HG02840 (cell line): ENCODE data around the gene CYBA.

Source experiments
- ATAC-seq: cut with Tn5 transposase; IDR thresholded peaks from one replicate; pipeline ENCODE4 v1.9.1; 2021; ENCODE audit warnings: mild to moderate bottlenecking, moderate library complexity, moderate number of reproducible peaks; ENCODE audit not compliant: unreplicated experiment, low FRiP score

Gene CYBA

DNA sequence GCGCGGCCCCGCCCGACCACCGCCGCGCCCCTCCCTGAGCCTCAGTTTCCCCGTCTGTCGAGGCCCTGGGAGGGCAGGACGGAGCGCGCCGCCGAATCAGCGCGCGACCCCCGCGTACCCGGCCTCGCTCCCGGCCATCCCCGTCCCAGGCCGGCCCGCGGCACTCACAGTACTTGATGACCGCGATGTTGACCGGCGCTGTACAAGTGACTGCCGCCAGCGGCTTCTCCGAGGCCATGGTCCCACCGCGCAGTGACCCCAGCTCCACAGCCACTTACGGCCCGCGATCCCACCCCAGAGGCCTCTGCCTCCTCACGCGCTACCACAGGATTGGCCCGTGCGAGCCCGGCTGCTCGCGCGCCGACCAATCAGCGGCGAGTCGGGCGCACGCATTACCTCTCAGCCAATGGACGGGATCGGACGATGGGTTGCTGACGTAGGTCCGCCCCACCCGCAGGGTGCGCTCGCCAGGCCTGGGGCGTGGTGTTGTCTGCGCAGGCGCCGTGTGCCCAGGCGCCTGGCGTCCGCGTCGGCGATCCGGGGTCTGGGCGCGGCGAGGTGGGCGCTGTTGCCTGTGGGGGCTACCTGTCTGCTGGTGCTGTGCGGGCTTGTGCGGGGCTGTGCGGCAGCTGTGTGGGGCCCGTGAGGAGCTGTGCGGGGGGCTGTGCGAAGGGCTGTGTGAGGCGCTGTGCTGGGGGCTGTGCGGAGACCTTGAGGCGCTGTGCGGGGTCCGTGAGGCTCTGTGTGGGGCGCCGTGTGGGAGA lies 12.2 kb upstream of the CYBA start, which contains the start of gene MVD:
Gene MVD, minus strand, starts transcription at position 249 of the 764 bp plus-strand sequence. Its CDS starts 11 bp downstream, at position 238.
- peak; percentile 96 for ATAC-seq

DNA sequence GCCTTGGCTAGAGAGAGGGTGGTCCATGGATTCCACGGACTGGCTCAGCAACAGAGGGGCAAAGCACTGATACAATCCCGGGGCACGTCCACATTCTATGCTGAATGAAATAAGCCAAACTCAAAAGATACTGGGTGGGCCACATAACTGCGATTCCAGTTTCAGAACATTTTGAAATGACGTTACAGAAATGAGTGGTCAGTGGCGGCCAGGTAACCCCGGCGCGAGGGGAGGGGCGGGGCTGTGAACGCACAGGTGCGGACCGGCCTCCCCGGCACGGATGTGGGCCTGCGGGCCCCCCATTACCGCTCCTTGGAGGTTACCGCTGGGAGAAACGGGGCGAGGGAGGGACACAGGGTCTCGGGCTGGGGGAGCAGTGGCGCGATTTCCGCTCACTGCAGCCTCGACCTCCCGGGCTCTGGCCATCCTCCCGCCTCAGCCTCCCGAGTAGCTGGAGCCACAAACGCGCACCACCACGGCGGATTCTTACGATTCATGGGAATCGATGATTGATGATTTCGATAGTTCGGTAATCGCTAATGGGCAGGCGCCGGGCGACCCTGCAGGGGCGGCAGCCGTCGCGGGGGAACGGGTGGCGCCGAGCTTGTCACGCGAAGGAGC lies 11.5 kb upstream of the CYBA start:
- ATAC-seq: no peak

DNA sequence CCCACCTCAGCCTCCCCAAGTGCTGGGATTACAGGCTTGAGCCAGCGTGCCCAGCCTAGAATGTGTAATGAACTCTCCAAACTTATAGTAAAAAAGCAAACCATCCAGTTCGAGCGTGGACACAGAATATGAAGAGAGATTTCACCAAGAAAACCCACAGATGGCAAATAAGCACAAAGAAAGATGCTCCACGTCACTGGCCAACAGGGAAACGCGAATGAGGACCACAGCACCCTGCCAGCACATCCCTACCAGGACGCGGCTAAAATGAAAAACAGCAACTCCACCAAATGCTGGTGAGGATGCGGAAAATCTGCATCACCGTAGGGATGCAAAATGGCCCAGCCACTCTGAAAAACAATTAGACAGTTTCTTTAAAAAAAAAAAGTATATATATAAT lies 10.6 kb upstream of the CYBA start:
- no peak for ATAC-seq

DNA sequence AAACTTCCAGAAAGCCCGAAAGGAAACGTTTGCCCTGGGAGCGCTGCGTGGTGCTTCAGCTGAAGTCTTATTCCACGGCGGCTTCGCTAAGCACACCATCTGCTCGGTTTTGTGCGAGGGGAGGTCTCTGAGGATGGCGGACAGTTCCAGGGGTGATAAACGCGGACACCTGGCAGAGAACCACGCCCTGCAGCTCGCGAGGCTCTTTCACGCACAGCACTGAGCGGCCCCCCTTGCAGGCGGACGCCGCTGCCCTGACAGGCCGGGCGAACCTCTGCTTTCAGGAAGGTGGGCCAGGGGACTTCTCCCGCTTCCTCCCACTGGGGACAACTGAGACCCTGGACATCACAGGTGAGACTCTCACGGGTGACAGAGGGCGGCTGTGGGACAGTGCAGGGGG lies 8.3 kb upstream of the CYBA start:
- ATAC-seq: no peak

DNA sequence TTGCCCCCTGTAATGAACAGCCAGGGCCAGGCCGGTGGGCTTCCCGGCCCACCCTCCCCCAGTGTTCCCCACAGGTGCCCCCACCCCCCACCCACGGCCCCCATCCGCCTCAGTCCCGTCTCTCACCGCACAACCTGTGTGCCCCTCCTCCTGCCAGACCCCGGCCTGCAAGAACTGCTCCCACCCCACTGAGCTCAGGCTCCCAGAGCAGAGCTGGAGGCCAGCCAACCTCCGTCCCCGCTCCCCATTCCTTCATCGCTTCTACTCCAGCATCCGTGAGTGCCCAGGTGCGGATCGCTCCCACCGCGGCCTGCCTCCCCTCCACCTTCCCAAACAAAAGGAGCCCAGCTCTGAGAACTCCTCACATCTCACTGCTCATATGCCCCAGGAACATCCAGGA lies 7.9 kb upstream of the CYBA start:
- ATAC-seq: no peak

DNA sequence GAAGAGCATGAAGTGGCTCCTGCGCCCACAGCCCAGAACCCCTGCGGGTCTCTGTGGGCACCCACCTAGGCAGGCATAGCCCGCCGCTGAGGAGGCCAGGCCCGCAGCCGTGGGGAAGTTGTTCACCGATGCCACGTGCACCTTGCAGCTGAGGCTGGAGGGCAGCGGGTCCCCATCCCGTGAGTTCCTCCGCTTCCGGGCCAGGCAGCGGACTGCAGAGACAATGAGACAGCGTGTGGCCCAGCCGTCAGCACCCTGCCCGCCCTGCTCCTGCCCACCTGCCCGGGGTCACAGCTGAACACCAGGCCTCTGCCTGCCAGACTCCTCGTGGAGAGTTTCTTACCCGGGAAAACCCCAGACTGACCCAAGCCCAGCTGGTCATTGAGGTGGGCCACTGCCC lies 6.5 kb upstream of the CYBA start:
- ATAC-seq: no peak

DNA sequence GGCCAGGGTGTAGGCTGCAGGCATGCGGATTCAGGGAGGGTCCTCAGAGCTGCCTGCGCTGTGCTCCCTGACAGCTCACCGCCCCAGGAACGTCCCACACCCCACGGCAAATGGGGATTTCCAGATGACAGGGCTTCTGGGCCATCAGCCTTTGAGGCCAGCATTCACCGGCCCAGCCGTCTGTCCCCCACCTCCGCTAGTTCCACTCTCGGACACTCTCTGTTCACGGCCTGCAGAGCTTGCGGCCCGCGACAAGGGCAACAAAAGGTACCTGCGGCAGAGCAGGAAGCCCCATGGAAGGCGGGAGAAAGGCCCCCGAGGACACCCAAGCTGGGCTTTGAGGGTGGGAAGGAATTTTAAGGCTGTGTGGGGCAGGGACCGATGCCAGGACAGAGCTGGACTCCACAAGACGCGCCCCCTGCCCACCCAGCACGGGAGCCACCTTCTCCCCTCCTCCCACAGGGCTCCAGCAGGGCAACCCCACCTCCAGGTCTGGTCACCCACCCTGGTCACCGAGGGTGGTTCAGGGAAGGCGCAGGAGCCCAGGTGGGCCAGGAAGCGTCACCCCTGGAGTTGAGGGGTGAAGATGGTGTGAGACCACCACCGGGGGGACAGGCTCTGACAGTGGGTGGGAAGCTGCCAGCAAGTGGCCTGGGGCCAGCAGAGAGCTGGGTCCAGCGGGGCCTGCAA lies 5.6 kb upstream of the CYBA start:
- no peak for ATAC-seq

DNA sequence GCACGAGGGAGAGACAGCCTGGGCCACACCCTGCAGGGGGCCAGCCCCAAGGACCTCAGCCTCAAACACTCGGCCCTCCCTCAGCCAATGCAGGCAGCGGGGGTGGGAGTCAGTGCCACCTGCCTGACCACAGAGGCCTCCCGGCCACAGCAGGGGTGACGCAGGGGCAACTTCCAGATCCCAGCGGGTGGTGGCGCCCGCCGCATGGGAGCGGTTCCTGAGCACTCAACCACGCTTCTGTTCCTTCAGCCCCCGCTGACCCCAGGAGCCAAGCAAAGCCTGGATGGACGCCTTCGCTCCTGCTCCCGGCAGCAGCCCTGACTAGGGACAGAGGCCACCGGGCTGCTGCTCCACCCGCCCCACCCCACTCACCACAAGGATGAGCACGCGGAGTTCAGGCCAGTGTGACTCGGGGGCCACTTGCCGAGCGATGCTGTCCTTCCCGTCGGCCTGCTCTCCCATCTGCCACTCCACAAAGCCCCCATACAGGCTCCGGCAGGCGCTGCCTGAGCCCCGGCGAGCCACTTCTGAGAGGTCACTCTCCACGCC lies 5.0 kb upstream of the CYBA start:
- no peak for ATAC-seq

DNA sequence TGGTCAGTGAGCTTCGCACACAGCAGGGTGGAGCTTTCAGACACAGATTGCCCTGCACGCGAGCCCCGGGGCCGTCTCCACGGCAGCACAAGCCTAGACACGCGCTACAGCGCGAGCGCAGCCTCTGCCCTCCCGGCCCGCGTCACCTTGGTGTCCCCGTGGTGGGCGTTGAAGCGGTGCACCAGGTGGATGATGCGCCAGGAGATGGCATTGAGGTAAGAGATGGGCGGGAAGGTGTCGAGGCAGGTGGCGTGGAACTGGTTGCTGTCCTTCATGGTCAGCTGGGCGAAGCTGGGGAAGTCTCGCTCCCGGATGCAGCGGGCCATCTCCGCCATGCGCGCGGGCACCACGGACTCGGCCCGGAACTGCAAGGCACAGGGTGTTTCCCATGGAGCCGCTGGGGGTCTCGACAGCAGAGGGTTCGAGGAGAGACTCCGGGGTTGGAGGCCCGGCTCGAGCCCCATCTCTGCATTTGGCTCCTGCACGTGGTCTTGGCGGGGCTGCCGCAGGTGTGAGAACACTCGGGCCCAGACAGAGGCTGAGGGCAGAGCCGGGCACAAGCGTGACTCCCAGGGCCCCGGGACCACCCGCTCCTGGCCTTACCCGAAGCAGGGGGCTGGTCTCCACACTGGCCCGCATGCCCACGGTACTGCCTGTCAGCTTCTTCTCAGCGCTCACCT lies 4.3 kb upstream of the CYBA start:
- no peak for ATAC-seq

DNA sequence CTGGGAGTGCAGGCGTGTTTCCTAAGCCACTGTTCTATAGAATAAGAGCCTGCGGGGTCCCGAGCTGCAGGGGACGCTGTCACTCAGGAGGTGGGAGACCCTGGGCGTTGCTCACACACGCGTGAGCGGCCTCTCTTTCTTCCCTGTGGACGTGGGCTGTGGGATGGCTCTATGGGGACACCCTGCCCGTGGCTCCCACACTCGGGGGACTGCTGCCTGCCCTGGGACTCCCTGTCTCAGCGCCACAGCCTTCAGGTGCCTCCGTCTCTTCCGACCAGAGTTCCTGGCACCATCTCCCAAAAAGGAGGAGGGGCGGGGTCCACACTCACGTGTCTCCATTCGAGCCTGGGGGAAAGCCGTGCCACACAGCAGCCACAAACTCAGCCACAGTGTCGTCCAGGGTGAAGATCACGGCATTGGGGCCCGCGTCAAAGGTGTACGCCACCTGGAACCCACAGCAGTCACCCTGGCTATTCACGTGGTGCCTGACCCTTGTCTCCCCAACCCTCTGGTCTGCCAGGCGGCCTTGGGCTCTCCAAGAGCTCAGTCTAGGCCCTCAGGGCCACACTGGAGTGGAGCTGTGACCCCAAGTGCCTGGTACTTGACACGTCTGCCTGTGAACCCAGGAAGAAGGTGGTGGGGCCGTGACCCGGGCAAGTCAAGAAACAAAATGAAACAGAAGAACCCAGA lies 3.7 kb upstream of the CYBA start:
- ATAC-seq: no peak

DNA sequence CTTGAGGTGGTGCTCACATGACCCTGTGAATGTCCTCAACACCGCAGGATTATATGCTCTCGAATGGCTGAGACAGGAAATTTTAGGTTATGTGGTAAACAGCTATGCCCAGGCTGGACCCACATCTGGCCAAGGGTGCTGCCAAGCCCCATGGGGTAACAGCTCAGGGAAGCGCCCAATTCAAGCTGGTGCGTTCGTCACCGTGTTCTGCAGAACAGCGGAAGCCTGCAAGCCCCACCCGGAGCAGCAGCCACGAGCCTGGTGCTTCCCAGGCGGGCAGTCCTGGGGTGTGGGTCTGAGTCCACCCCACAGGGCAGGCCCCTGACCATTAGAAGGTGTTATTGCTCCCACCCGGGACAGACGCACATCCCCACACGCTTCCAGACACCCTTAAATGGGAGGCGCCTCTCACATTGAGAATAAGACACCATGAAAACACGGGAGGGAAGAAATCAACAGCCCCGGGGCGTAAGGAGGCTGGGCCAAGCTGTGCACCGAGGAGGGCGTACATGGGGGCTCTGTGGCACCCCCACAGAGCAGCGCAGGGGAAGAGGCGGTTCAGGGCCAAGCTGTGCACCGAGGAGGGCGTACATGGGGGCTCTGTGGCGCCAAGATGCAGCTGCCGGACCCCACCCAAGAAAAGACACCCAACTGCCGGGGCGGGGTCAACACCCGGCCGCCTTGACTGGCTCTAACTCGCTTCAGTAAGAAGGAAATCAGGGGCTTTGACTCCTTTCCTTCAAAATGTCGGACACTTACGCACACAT lies 2.9 kb upstream of the CYBA start:
- no peak for ATAC-seq

DNA sequence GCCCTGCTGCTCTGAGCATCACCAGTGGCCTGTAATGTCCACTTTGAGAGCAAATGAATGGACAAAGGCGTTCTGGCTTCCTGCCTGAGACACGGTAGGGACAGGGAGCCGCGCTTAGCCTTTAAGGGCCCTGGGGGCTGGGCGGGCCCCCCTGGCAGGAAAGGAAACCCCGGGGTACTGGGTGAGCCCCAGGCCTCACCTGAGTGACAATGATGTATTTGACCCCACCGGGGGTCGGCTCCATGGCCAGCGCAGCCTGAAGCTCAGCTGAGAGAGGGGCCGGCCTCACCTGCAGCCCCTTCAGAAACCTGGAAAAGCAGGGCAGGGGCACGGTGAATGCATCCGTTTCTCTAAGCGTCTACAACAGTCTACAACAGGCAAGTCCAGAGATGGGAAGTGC lies 2.2 kb upstream of the CYBA start:
- ATAC-seq: no peak

DNA sequence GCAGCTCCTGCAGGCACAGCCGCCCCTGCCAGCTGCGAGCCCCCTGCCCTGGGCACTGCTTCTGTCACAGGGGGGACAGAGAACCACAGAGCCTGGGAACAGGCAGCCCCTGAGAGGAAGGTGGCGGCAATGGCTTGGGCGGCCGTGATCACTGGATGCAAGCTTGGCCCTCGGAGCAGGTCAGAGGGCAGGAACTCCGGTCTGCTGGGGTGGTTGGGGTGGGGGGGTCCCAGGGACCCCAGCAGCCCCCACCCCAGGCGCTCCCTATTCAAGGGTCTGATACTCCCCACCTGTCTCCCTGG lies 1.9 kb upstream of the CYBA start:
- no peak for ATAC-seq

DNA sequence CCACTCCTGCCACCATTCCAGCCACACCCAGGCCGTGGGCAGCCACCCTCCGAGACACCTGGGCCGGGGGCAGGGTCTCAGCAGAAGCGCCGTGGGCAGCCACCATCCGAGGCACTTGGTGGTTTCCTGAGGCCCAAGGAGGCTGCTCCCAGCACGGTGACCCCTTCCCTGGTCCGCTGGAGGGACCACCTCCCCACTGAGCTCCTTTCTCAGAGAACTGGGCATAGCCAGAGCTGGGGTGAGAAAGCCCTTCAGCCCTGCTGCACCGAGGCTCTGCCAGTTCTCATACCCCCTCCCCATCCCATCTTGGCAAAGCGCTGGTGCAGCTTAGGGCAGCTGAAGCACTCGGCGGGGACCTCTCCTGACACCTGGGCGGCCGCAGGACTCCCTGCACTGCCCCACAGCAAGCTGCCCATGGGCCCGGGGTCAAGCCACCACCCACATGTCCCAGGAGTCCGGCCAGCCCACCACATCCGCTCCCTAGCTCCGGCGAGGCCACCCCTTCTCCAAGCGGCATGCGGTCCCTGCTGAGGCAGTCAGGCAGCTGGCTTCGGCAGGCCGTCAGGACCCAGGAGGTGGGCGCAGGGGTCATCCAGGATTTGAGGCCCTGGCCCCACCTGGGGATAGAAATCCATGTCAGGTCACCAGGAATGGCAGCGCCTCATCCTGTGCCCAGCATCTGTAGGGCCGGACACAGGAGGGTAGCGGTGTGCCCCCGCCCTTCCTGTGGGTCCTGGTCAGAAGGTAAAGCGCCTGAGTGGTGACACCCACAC lies 1.3 kb upstream of the CYBA start:
- ATAC-seq: no peak

DNA sequence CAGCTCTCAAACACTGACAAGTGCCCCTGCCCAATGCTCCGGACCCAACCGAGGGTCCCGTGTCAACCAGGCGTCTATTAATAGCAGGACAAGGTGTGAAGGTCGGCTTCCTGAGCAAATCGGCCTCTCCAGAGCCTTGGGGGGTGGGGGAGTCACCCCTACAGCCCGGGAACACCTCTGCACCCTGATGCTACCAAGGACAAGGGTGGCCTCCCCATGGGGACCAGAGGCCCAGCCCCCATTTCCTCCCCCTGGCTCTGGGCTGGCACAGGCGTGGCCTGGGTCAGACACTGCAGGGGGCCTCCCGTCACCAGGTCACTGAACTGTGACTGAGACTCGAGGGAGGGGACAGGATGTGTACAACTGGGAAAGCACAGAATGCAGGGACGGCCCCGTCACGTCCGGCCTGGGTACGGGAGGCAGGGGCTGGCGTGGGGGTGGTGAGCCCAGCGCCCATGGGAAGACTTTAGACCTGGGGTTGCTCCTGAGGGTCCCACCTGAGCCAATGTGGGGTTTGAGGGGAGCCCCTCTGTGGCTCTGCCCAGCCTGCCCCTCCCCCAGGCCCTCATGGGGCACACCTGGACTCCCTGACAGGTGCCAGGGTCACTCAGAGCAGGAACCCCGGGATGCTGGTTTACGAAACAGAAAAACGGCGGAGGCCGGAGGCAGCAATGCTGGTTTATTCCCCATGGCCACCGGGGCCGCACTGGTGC lies 579 bp upstream of the CYBA start:
- ATAC-seq: peak; percentile 68

DNA sequence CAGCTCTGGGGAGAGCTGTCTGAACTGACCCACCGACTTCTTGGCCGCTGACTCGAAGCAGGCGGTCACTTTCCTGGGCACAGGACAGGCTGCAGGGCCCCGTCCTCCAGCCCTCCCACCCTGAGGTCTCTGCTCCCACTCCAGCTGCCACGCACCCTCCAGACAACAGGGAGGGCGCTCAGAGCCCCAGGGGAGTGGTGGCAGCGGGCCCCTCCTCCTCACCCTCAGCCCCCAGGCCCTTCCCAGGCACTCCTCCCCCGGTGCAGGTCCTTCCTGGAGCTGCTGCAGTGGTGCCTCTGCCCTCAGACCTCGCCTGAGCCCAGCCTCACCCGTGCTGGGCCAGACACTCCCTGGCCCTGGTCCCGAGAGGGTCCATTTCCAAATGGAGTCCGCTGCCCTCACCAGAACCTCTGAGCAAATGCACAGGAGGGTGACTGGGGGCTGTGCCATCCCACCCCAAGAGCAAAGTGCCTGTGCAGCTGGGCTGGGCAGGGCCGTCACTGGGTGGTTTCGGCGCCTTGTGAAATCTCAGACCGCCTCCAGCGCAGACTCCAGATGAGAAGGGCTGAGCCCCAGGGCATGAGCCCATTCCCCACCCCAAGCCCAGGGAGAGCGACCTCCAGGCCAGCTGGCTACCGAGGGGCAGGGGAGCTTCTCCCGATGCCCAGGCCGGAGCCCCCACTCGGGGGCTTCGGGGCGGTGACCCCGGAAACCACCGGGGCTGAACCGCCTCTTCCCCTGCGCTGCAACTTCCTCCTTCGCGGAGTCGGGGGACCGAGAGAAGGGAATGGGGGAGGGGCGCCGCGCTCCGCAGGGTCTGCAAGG lies 717 bp downstream of the CYBA start:
- ATAC-seq: peak; percentile 12

DNA sequence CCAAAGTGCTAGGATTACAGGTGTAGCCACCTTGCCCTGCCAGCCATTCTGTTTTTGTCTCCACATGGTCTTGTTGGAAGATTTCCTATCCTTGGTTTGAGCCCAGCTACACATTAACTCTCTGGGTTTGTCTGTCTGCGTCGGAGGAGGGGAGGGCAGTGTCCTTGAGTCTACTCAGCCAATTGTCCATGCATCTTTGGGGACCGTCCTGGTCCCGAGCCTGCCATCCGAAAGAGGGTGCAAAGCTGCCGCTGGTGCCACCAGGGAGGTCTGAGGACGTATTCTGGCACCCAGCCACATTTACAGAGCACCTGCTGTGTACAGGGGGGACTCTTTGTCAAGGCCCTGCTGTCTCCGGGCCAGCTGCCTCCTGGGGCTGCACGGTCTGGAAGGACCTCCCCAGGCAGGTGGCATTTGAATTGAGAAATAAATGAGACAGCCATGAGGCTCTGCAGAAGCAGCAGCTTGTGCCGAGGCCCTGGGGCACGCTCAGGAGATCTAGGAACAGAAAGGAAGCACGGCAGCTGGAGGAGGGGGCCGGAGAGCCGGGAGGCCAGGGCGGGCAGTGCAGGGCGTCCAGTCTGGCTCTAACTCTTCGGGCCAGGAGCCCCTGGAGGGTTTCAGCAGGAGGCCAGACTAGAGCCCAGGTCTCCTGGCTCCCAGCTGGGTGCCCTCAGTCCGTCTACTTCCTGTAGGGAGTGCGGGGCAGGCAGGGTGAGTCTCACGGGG lies 1.5 kb downstream of the CYBA start:
- no peak for ATAC-seq
